GM12872 (cell line): ENCODE data around the gene THBS2.

Source experiments
- TF ChIP-seq, protein P1 (sequence below): IDR thresholded peaks from 3 replicates; pipeline ENCODE4 v1.5.1; 2011; ENCODE audit warnings: low read depth, mild to moderate bottlenecking, low read length, moderate library complexity; ENCODE audit not compliant: insufficient read depth

THBS2 gene

GRCh38 chr6:169246445-169246844, 7.2 kb downstream of the THBS2 start:
- TF ChIP-seq, protein P1, sequence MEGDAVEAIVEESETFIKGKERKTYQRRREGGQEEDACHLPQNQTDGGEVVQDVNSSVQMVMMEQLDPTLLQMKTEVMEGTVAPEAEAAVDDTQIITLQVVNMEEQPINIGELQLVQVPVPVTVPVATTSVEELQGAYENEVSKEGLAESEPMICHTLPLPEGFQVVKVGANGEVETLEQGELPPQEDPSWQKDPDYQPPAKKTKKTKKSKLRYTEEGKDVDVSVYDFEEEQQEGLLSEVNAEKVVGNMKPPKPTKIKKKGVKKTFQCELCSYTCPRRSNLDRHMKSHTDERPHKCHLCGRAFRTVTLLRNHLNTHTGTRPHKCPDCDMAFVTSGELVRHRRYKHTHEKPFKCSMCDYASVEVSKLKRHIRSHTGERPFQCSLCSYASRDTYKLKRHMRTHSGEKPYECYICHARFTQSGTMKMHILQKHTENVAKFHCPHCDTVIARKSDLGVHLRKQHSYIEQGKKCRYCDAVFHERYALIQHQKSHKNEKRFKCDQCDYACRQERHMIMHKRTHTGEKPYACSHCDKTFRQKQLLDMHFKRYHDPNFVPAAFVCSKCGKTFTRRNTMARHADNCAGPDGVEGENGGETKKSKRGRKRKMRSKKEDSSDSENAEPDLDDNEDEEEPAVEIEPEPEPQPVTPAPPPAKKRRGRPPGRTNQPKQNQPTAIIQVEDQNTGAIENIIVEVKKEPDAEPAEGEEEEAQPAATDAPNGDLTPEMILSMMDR: no peak

DNA sequence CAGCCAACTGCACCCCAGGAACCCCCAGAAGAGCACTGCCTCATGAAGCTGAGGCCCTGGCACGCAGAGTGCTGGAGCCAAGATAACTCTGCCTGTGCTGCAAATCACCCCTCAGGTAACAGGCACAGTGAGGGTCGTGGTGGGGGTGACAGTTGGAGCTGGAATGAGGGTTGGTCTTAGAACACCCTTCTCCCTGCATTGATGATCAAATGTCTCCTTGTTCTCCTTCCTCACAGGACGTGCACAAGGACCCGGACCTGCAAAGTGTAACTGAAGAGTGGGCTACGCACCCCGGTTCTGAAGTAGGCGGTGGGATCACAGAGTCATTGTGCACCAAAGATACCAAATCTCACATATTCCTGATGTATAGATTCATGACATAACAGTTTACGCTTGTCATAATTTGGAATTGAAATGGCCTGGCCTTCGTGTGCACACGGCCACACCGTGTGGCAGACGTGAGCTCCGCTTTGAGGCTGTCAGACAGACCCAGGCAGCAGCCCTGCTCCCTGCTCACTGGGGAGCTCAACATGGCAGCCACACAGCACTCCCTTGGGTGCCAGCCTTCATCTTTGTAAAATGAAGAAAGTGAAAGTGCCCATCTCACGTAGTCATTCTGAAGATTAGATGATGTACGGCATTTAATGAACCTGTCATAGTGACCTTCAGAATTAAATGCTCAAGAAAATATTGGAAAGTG, 8.8 kb downstream of the THBS2 start:
- TF ChIP-seq, protein P1: no peak

- TF ChIP-seq, protein P1: no peak
Measured at GRCh38 chr6:169243661-169244060, 10.0 kb downstream of the THBS2 start.

DNA sequence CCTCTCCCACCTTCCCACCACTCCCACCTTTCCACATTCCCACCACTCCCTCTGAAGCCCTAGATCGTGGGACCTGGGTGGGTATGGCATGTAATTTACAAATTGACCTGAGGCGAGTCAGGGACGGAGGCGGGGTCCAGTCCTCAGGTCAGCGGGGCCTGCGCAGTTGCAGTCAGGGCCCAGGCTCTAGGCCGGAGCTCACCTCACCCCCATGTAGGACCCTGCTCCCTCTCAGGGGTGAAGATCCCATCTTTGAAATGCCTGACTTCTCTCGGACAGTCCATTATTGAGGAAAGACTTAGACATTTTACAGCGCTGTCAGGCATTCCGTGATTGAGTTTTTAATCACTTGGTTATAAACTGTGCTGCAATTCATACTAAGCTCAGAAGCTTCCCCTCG, 10.5 kb downstream of the THBS2 start:
- TF ChIP-seq, protein P1: no peak

GRCh38 chr6:169241688-169242350, 11.8 kb downstream of the THBS2 start:
- TF ChIP-seq, protein P1: no peak

- TF ChIP-seq, protein P1: no peak
Measured at GRCh38 chr6:169240591-169241390, 12.9 kb downstream of the THBS2 start.

GRCh38 chr6:169240125-169240524, 13.5 kb downstream of the THBS2 start:
- TF ChIP-seq, protein P1: no peak
